K562 (cell line): Measurements from ENCODE around the gene NPR3. TPM values are rescaled to one million over a fixed set of nuclear protein-coding genes. Genes with fewer than 3 reads are reported as not detected.

Experiments
- MEF2D ChIP-seq: conservative IDR thresholded peaks from 2 replicates; pipeline ENCODE4 v1.6.1; 2016; ENCODE audit warnings: low read depth, missing genetic modification characterization, missing compliant biosample characterization
- SNIP1 ChIP-seq: fragments of 450-650 bp; IDR thresholded peaks from 2 replicates; pipeline ENCODE4 v1.7.1; 2017; ENCODE audit warnings: low read depth, mild to moderate bottlenecking
- ZNF75A ChIP-seq: fragments of 450-650 bp; formaldehyde crosslinking; IDR thresholded peaks from 2 replicates; pipeline ENCODE4 v1.4.0; 2020; ENCODE audit warnings: mild to moderate bottlenecking
- ZSCAN29 ChIP-seq: fragments of 450-650 bp; IDR thresholded peaks from 2 replicates; pipeline ENCODE4 v1.6.1; 2017
- polyA plus RNA-seq, 8 experiments: library from polyadenylated mRNA; depleted of rRNA in 4 of 8; stranded (reverse) in 5 of 8; unstranded in 3 of 8; fragments of >200 nt; fragmentation: Nextera tagmentation in 2 of 8; fragmentation: Illumina TruSeq in 1 of 8; extraction: Ambion mirVana in 2 of 8; extraction: Trizol in 1 of 8; gene quantifications; 2 replicates each; pipeline versions ENCODE4 v1.2.1 to v1.2.3, GENCODE V29; 2011 to 2014; ENCODE audit warnings: inconsistent platforms in 1 of 8, missing spikeins in 1 of 8
- total RNA-seq, 7 experiments: library from RNA; depleted of rRNA in 6 of 7; stranded (reverse); fragments of >200 nt in 6 of 7; fragmentation: Illumina TruSeq in 2 of 7; extraction: Trizol in 2 of 7; gene quantifications; 2 replicates each; pipeline versions ENCODE4 v1.2.1 to v1.2.3, GENCODE V29; 2011 to 2021; ENCODE audit warnings: low replicate concordance in 1 of 7
- TF ChIP-seq, protein P1 (sequence below): fragments of 200-600 bp; sonication (generic); IDR thresholded peaks from one replicate; pipeline ENCODE4 v1.6.1; 2012; ENCODE audit warnings: mild to moderate bottlenecking, low read depth, low read length, inconsistent platforms
- TF ChIP-seq, protein P2 (sequence below): fragments of 250-450 bp; sonication (Bioruptor Pico); IDR thresholded peaks from 2 replicates; pipeline ENCODE4 v1.9.0; 2021; ENCODE audit warnings: mild to moderate bottlenecking
- TF ChIP-seq, protein P3 (sequence below), 2 experiments: fragments of 450-650 bp in 1 of 2; sonication (generic) in 1 of 2; formaldehyde crosslinking in 1 of 2; IDR thresholded peaks in 1 of 2; conservative IDR thresholded peaks in 1 of 2; 2 replicates each; pipeline versions ENCODE4 v1.6.1 to v1.8.1; 2016 to 2023; ENCODE audit warnings: mild to moderate bottlenecking in 2 of 2, moderate library complexity in 2 of 2, inconsistent platforms in 1 of 2, missing genetic modification reagents in 1 of 2

Gene NPR3
- total and polyA plus RNA-seq, 9 of the 15 experiments (the other 6 are each of a cell fraction or from before 2014, with no cell fraction given) = 0.01 to 0.11 (median 0.04) TPM; not detected in 2

DNA sequence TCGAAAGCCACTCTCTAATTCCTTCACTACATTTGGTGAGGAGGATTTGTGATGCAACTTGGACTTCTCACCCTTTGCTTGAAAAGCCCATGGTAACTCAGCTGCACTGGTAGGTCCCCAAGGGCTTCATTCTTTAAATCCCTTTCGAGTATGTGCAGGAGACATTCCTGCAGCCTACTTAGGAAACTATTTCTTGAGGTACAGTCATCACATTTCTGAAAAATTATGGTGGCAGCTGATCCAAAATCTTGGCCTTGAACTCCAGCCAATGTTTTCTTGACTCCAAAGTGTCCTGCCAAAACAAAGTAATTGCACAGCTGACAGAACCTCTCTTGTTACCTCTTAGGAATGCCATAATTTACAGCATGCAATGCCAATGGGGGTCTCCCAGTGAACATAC is 99.7 kb downstream of the NPR3 start (continued):
- TF ChIP-seq, protein P1, sequence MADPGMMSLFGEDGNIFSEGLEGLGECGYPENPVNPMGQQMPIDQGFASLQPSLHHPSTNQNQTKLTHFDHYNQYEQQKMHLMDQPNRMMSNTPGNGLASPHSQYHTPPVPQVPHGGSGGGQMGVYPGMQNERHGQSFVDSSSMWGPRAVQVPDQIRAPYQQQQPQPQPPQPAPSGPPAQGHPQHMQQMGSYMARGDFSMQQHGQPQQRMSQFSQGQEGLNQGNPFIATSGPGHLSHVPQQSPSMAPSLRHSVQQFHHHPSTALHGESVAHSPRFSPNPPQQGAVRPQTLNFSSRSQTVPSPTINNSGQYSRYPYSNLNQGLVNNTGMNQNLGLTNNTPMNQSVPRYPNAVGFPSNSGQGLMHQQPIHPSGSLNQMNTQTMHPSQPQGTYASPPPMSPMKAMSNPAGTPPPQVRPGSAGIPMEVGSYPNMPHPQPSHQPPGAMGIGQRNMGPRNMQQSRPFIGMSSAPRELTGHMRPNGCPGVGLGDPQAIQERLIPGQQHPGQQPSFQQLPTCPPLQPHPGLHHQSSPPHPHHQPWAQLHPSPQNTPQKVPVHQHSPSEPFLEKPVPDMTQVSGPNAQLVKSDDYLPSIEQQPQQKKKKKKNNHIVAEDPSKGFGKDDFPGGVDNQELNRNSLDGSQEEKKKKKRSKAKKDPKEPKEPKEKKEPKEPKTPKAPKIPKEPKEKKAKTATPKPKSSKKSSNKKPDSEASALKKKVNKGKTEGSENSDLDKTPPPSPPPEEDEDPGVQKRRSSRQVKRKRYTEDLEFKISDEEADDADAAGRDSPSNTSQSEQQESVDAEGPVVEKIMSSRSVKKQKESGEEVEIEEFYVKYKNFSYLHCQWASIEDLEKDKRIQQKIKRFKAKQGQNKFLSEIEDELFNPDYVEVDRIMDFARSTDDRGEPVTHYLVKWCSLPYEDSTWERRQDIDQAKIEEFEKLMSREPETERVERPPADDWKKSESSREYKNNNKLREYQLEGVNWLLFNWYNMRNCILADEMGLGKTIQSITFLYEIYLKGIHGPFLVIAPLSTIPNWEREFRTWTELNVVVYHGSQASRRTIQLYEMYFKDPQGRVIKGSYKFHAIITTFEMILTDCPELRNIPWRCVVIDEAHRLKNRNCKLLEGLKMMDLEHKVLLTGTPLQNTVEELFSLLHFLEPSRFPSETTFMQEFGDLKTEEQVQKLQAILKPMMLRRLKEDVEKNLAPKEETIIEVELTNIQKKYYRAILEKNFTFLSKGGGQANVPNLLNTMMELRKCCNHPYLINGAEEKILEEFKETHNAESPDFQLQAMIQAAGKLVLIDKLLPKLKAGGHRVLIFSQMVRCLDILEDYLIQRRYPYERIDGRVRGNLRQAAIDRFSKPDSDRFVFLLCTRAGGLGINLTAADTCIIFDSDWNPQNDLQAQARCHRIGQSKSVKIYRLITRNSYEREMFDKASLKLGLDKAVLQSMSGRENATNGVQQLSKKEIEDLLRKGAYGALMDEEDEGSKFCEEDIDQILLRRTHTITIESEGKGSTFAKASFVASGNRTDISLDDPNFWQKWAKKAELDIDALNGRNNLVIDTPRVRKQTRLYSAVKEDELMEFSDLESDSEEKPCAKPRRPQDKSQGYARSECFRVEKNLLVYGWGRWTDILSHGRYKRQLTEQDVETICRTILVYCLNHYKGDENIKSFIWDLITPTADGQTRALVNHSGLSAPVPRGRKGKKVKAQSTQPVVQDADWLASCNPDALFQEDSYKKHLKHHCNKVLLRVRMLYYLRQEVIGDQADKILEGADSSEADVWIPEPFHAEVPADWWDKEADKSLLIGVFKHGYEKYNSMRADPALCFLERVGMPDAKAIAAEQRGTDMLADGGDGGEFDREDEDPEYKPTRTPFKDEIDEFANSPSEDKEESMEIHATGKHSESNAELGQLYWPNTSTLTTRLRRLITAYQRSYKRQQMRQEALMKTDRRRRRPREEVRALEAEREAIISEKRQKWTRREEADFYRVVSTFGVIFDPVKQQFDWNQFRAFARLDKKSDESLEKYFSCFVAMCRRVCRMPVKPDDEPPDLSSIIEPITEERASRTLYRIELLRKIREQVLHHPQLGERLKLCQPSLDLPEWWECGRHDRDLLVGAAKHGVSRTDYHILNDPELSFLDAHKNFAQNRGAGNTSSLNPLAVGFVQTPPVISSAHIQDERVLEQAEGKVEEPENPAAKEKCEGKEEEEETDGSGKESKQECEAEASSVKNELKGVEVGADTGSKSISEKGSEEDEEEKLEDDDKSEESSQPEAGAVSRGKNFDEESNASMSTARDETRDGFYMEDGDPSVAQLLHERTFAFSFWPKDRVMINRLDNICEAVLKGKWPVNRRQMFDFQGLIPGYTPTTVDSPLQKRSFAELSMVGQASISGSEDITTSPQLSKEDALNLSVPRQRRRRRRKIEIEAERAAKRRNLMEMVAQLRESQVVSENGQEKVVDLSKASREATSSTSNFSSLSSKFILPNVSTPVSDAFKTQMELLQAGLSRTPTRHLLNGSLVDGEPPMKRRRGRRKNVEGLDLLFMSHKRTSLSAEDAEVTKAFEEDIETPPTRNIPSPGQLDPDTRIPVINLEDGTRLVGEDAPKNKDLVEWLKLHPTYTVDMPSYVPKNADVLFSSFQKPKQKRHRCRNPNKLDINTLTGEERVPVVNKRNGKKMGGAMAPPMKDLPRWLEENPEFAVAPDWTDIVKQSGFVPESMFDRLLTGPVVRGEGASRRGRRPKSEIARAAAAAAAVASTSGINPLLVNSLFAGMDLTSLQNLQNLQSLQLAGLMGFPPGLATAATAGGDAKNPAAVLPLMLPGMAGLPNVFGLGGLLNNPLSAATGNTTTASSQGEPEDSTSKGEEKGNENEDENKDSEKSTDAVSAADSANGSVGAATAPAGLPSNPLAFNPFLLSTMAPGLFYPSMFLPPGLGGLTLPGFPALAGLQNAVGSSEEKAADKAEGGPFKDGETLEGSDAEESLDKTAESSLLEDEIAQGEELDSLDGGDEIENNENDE = no peak
- TF ChIP-seq MEF2D (tag) = no peak
- no peak for TF ChIP-seq ZSCAN29
- TF ChIP-seq ZNF75A = no peak
- TF ChIP-seq SNIP1 = no peak
- TF ChIP-seq, protein P2, sequence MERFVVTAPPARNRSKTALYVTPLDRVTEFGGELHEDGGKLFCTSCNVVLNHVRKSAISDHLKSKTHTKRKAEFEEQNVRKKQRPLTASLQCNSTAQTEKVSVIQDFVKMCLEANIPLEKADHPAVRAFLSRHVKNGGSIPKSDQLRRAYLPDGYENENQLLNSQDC (CRISPR knock-in tag) = no peak
- TF ChIP-seq, protein P3, sequence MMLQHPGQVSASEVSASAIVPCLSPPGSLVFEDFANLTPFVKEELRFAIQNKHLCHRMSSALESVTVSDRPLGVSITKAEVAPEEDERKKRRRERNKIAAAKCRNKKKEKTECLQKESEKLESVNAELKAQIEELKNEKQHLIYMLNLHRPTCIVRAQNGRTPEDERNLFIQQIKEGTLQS (IDR thresholded peaks at IDR 0.05) = no peak
- TF ChIP-seq, protein P3 (CRISPR knock-in tag; conservative IDR thresholded peaks at IDR 0.05) = no peak
